ENCODE measurements around the gene ANKRA2. TPM values are rescaled to one million over a fixed set of nuclear protein-coding genes. Genes with fewer than 3 reads are reported as not detected.

Gene ANKRA2
- total RNA-seq, 1 donor = 19.9 TPM

- no peak for TF ChIP-seq CTCF (IDR thresholded peaks at IDR 0.05; ENCODE audit: insufficient read depth, low read depth, low read length)
- no peak overlapping the region for H3K4me3 ChIP-seq (ENCODE audit: low read depth, low read length)
- DNase-seq (ENCODE audit: low read depth) = no peak
These were observed 12.8 kb downstream of the ANKRA2 start for GRCh38 chr5:73552642-73553041.

- TF ChIP-seq CTCF (IDR thresholded peaks at IDR 0.05; ENCODE audit: insufficient read depth, low read depth, low read length) = no peak
- no peak overlapping the region for H3K4me3 ChIP-seq (ENCODE audit: low read depth, low read length)
- DNase-seq (ENCODE audit: low read depth) = no peak
These were observed 15.4 kb downstream of the ANKRA2 start for GRCh38 chr5:73550016-73550415.

GRCh38 chr5:73545403-73545779 is 20.0 kb downstream of the ANKRA2 start:
- no peak for TF ChIP-seq CTCF (IDR thresholded peaks at IDR 0.05; ENCODE audit: insufficient read depth, low read depth, low read length)
- H3K4me3 ChIP-seq (ENCODE audit: low read depth, low read length) = no peak overlapping the region
- DNase-seq (ENCODE audit: low read depth) = no peak

- H3K4me3 ChIP-seq (ENCODE audit: low read depth, low read length) = no peak overlapping the region
- DNase-seq (ENCODE audit: low read depth) = no peak
- no peak for TF ChIP-seq CTCF (IDR thresholded peaks at IDR 0.05; ENCODE audit: insufficient read depth, low read depth, low read length)
These were observed 20.7 kb downstream of the ANKRA2 start for GRCh38 chr5:73544429-73545402.

- DNase-seq (ENCODE audit: low read depth) = no peak
- no peak for TF ChIP-seq CTCF (IDR thresholded peaks at IDR 0.05; ENCODE audit: insufficient read depth, low read depth, low read length)
- no peak overlapping the region for H3K4me3 ChIP-seq (ENCODE audit: low read depth, low read length)
These were observed 23.4 kb downstream of the ANKRA2 start for GRCh38 chr5:73542020-73542419.

GRCh38 chr5:73540192-73540591 is 25.2 kb downstream of the ANKRA2 start:
- DNase-seq (ENCODE audit: low read depth) = no peak
- no peak overlapping the region for H3K4me3 ChIP-seq (ENCODE audit: low read depth, low read length)
- TF ChIP-seq CTCF (IDR thresholded peaks at IDR 0.05; ENCODE audit: insufficient read depth, low read depth, low read length) = no peak

Data from fibroblast of villous mesenchyme (primary cell).